HEK293T (cell line): ENCODE data around the gene PRMT1.

Source experiments
- CTCF ChIA-PET: fragments of 350-600 bp; formaldehyde crosslinking; extraction: SDS; loops from one replicate; lab custom pipeline; 2021; ENCODE audit warnings: antibody characterized with exemption, inconsistent platforms; lab: Yijun Ruan, JAX
- POLR2A ChIA-PET: fragments of 350-600 bp; formaldehyde crosslinking; extraction: SDS; loops from one replicate; lab custom pipeline; 2020; ENCODE audit warnings: antibody characterized with exemption, inconsistent platforms; lab: Yijun Ruan, JAX
- DNase-seq: peaks from one replicate; pipeline ENCODE4 v3.0.0; 2012; ENCODE audit warnings: mixed read lengths; ENCODE audit errors: extremely low spot score
- ARNT ChIP-seq: fragments of 450-650 bp; IDR thresholded peaks from 2 replicates; pipeline ENCODE4 v1.6.1; 2017; ENCODE audit warnings: mild to moderate bottlenecking
- BHLHE40 ChIP-seq: fragments of 450-650 bp; IDR thresholded peaks from 2 replicates; pipeline ENCODE4 v1.6.1; 2016; ENCODE audit warnings: mild to moderate bottlenecking, moderate library complexity, borderline replicate concordance
- CTBP1 ChIP-seq: fragments of 450-650 bp; IDR thresholded peaks from 2 replicates; pipeline ENCODE4 v1.6.1; 2016; ENCODE audit warnings: borderline replicate concordance
- ELF4 ChIP-seq: fragments of 450-650 bp; IDR thresholded peaks from 2 replicates; pipeline ENCODE4 v1.6.1; 2017; ENCODE audit warnings: antibody characterized with exemption
- FOXA1 ChIP-seq: fragments of 450-650 bp; IDR thresholded peaks from 2 replicates; pipeline ENCODE4 v1.6.1; 2016; ENCODE audit warnings: mild to moderate bottlenecking
- FOXK2 ChIP-seq: fragments of 450-650 bp; IDR thresholded peaks from 2 replicates; pipeline ENCODE4 v1.6.1; 2016; ENCODE audit warnings: mild to moderate bottlenecking
- FOXM1 ChIP-seq: fragments of 450-650 bp; IDR thresholded peaks from 2 replicates; pipeline ENCODE4 v1.6.1; 2017; ENCODE audit warnings: mild to moderate bottlenecking, borderline replicate concordance
- HDGF ChIP-seq: fragments of 450-650 bp; IDR thresholded peaks from 2 replicates; pipeline ENCODE4 v1.6.1; 2017; ENCODE audit warnings: antibody characterized with exemption, borderline replicate concordance
- L3MBTL2 ChIP-seq: fragments of 450-650 bp; conservative IDR thresholded peaks from 2 replicates; pipeline ENCODE4 v1.6.1; 2016; ENCODE audit warnings: mild to moderate bottlenecking
- LEF1 ChIP-seq: fragments of 450-650 bp; IDR thresholded peaks from 2 replicates; pipeline ENCODE4 v1.6.1; 2017; ENCODE audit warnings: mild to moderate bottlenecking, borderline replicate concordance
- NFRKB ChIP-seq: fragments of 450-650 bp; IDR thresholded peaks from 2 replicates; pipeline ENCODE4 v1.6.1; 2016; ENCODE audit warnings: mild to moderate bottlenecking, moderate library complexity
- SP1 ChIP-seq: fragments of 450-650 bp; IDR thresholded peaks from 2 replicates; pipeline ENCODE4 v1.6.1; 2017
- SUZ12 ChIP-seq: fragments of 450-650 bp; IDR thresholded peaks from 2 replicates; pipeline ENCODE4 v1.6.1; 2016; ENCODE audit warnings: mild to moderate bottlenecking
- TARDBP ChIP-seq: fragments of 450-650 bp; IDR thresholded peaks from 2 replicates; pipeline ENCODE4 v1.6.1; 2016
- ZNF384 ChIP-seq: fragments of 450-650 bp; IDR thresholded peaks from 2 replicates; pipeline ENCODE4 v1.6.1; 2016
- TF ChIP-seq, protein P1 (sequence below): fragments of 450-650 bp; IDR thresholded peaks from 2 replicates; pipeline ENCODE4 v1.6.1; 2016

Gene PRMT1

DNA sequence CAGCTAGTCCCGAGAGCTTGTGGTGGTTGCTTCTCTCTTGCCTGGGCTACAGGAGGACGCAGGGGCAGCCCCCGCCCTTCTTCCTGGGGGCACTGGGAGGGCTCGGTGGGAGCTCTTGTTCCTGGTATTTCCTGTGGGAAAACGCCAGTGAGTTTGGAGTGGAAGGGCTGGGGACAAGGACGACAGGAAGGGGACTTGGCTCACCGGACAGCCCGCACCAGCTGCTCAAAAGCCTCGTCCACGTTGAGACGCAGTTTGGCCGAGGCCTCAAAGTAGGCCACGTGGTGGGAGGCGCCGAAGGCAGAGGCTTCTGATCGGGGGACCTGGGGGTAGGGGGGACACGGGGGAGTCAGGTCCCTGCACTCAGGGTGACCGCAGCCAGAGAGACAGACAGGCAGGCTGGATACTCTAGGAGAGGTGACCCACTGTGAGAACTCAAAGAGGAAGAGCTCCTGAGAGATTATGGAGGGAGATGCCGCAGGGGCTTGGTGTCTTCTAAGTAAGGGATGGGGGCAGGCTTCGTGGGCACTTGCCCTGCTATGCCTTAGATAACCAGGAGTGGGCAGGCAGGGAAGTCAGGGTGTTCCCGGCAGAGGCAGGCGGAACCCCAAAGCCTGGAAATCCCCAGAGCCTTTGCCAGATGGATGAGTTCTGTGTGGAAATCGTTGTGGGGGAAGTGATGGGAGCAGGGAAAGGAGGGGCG, 41.4 kb upstream of the PRMT1 start:
- DNase-seq = no peak
- POLR2A ChIA-PET = no interaction called here
- CTCF ChIA-PET = no interaction called here
- no peak for TF ChIP-seq SP1
- TF ChIP-seq LEF1 = no peak
- no peak for TF ChIP-seq FOXM1
- TF ChIP-seq L3MBTL2 = no peak
- no peak for TF ChIP-seq ARNT
- TF ChIP-seq NFRKB = no peak
- no peak for TF ChIP-seq FOXA1
- no peak for TF ChIP-seq ZNF384
- TF ChIP-seq HDGF = no peak
- no peak for TF ChIP-seq TARDBP

DNA sequence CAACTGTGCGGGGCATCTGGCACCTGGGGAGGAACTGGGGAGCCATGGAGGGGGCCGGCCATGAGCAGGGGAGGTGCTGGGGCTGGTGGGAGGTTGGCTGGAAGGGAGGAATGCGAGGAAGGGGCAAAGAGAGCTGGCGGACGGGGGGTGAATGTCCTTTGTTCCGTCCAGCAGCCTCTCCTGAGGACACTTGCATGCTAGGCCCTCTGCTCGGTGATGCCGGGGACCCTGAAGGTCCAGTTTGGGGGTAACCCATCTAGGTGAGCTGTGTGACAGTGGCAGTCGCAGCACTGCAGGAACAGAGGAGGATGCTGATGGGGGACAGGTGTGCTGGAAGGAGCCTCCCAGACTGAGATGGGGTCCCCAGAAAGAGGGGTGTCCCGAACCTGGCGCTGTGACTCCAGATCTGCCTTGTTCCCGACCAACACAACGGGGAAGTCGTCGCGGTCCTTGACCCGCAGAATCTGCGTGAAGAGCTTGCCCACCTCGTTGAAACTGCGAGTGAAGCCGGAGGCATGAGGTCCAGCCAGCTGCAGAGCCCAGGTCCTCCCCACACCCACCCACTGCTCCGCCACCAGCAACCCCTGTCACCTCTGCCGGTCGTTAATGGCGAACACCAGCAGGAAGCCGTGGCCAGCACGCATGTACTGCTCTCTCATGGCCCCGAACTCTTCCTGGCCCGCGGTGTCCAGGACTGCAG, 40.7 kb upstream of the PRMT1 start:
- POLR2A ChIA-PET = no interaction called here
- TF ChIP-seq FOXM1 (no peak), ARNT (no peak), LEF1 (no peak), SP1 (no peak), SUZ12 (no peak), FOXK2 (no peak), NFRKB (no peak)
- CTCF ChIA-PET = interaction anchor here (0.6 kb wide), 1 partner anchor 40 kb away, joined by 3 read pairs; no protein-coding TSS in a partner anchor
- no peak for DNase-seq

DNA sequence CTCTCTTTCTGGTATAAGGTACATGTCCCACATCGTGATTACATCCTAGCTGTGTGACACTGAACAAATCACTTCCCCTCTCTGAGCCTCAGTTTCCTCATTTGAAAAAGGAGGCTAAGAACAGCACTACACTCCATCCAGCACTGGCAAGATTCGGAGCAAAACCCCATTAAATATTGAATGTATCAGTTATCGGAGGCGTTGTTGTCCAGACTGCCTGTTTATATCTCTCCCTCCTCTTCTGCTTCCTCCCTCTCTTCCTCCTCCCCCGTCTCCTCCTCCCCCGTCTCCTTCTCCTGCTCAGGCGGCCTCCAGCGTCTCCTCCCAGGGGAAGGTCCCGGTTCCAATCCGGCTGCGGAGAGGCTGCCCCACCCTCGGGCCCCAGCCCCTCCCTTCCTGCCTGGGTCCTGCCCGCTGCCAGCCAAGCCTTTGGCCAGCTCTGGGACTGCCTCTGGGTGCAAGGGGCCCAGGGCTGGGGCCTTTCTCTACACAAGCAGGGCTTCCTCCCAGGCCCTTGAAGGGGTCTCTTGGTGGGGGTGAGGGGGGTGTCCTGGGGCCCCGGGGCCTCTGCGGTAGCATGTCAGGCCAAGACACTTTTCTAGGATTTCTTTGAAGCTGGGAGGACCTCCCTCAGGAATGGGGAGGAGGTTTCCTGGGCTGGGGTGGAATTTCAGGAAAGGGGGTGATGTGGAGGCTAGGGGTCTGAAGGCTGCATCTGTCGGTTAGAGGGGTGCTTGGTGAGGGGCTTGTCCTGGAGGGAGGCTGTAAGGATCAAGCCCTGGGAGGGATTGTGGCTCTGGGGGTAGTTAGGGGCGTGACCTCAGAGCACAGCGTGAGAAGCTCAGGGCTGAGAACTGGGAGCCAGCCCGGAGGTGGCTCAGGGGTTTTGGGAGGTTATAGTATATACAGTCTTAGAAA, 39.0 kb upstream of the PRMT1 start:
- POLR2A ChIA-PET = interaction anchor here (1.5 kb wide), 1 partner anchor 39 kb away, joined by 4 read pairs; the partner anchor contains the start of gene PRMT1
- TF ChIP-seq L3MBTL2 (no peak), ZNF384 (no peak), SP1 (no peak), FOXA1 (no peak), LEF1 (no peak), SUZ12 (no peak)
- CTCF ChIA-PET = interaction anchor here (0.7 kb wide), 1 partner anchor 34 kb away, joined by 3 read pairs; no protein-coding TSS in a partner anchor
- DNase-seq = no peak

DNA sequence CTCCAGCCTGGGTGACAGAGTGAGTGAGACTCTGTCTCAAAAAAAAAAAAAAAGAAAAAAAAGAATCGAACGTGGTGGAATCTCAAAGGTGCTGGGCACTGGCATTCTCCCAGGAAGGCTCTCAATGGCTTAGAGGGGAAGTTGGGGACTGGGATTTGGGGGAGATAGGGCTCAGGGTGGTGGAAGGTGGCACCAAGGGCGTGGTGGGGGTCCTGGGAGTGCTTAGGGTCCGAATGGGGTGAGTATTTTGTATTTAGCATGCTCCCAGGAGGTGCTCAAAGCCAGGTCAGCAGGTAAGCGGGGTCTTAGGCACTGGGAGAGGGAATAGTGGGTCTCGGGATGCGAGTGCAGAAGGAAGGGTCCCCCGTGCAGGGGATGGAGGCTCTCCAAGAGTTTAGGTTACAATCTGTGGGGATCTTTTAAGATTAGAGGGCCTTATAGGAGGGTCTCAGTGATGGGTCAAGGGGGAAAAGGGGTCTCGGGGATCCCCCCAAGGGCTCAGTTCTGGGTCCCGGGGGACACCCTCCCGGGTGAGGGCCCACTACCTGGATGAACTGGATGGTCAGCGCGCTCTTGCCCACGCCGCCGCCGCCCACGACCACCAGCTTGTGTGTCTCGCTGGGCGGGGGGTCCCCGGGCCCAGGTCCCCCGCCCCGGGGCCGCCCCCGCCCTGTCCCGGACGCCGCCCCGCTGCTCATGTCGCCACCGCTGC, 37.5 kb upstream of the PRMT1 start:
- ChIA-PET POLR2A (interaction anchor here (0.8 to 3.1 kb wide), 19 partner anchors 10 to 226 kb away, joined by 3 to 61 read pairs (median 5); partner anchors contain the start of genes BCL2L12, IRF3, NOSIP and PRMT1), CTCF (interaction anchor here (1.0 to 2.0 kb wide), 4 partner anchors 33 to 70 kb away, joined by 3 to 8 read pairs (median 6); partner anchors contain the start of gene PRMT1)
- TF ChIP-seq BHLHE40 (no peak), SP1 (no peak), FOXK2 (no peak), CTBP1 (no peak), ZNF384 (no peak), NFRKB (no peak), LEF1 (no peak), HDGF (no peak)
- no peak for DNase-seq

DNA sequence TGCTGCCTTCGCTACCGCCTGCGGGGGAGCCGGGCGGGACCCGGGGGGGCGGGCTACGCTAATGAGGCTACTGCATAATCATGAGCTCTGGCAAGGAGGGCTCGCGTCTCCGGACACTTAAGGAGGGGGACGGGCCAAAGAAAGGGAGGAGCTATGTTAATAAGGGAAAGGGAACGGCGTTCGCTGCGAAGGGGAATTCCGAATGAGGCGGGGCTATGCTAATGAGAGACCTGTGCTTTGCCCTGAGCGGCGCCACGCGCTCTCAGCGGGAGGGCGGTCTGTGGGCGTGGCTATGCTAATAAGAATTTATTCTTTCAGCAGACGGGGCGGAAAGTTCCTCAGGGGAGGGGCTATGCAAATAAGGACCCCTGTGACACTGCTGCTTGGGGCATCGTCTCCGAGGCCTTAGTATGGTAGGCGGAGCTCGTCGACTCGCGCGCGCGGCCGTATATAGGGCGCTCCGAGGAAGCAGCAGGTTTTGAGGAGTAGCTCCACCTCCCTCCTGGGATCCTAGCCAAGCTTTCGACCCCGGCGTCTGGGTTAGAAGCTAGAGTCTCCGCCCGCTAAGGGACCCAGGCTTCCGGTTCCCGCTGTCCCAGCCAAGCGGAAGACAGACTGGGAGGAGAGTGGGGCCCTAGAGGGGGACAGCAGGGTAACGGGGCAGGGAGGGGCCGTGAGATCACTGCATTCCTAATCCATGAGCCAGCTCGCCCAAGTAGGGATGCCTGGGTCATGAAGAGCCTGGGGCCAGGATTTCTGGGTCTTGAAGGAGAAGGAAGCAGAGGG, 36.8 kb upstream of the PRMT1 start, which contains the start of gene RRAS:
TSS of gene RRAS (minus strand) at position 31 of the 786 bp plus-strand sequence. CDS start 45 bp downstream, outside the sequence.
- peak; percentile 96 for DNase-seq
- POLR2A ChIA-PET = interaction anchor here (0.6 to 3.1 kb wide), 29 partner anchors 9 to 504 kb away, joined by 3 to 61 read pairs (median 4); partner anchors contain the start of genes BCL2L12, IRF3, NOSIP and PRMT1
- TF ChIP-seq ELF4 (peak; percentile 37; the same call in 1 of the 2 replicates), SP1 (no peak)
- CTCF ChIA-PET = interaction anchor here (1.0 to 2.0 kb wide), 4 partner anchors 32 to 70 kb away, joined by 3 to 8 read pairs (median 6); partner anchors contain the start of gene PRMT1

DNA sequence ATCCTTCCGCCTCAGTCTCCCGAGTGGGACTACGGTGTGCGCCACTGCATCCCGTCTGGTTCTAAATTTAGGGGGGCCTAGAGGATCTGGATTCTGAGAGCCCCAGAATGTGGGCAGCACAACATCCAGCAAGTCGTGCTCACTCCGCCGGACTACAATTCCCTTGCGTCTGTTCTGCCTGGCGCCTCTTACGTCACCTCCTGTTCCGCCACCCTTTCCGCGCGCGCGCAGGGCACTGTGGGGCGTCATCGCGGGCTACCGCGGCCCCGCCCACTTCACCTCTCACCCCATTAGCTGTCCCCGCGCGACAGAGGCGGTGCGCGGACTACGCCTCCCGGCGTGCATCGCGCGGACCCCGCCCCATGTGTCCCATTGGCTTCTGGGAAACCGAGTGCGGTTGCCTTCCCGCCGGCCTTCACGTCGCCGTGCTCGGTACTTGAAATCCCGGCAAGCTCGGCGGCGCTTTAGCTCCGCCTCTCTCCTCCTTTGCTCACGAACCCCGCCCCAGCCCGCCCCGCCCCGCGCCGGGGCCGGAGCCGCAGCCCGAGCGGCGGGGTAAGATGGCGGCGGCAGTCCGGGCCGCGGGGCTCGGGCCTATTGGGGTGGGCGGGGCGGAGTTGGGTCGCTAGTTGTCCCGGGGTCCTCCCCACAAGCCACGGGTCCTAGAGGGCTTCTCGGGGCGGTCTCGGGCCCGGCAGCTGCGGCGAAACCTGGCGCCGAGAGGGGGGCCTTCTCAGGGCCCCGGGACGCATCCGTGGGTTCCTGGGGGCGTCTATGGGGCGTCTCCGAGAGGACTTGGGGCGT, 35.2 kb upstream of the PRMT1 start, which contains the start of gene SCAF1:
TSS of gene SCAF1 (plus strand) at position 522 of the 804 bp plus-strand sequence. CDS start 2,818 bp downstream, outside the sequence.
- TF ChIP-seq FOXA1 (no peak), HDGF (no peak), LEF1 (no peak), ZNF384 (no peak), SP1 (no peak), TARDBP (peak; percentile 99), SUZ12 (no peak), CTBP1 (no peak), ELF4 (peak; percentile 70), FOXK2 (no peak), ARNT (no peak), FOXM1 (no peak), NFRKB (no peak), BHLHE40 (no peak), L3MBTL2 (no peak)
- TF ChIP-seq, protein P1, sequence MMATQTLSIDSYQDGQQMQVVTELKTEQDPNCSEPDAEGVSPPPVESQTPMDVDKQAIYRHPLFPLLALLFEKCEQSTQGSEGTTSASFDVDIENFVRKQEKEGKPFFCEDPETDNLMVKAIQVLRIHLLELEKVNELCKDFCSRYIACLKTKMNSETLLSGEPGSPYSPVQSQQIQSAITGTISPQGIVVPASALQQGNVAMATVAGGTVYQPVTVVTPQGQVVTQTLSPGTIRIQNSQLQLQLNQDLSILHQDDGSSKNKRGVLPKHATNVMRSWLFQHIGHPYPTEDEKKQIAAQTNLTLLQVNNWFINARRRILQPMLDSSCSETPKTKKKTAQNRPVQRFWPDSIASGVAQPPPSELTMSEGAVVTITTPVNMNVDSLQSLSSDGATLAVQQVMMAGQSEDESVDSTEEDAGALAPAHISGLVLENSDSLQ = no peak
- POLR2A ChIA-PET = interaction anchor here (0.7 to 3.1 kb wide), 14 partner anchors 8 to 146 kb away, joined by 3 to 61 read pairs (median 8); partner anchors contain the start of genes BCL2L12, IRF3, NOSIP and PRR12
- CTCF ChIA-PET = interaction anchor here (0.7 kb wide), 1 partner anchor 72 kb away, joined by 3 read pairs; no protein-coding TSS in a partner anchor
- DNase-seq = peak; percentile 93
